Epithelial cell of proximal tubule (primary cell): ENCODE data around the gene TTLL11. TPM values are rescaled to one million over a fixed set of nuclear protein-coding genes. Genes with fewer than 3 reads are reported as not detected.
"Not testable (repeated sequence)": the region's sequence is repeated elsewhere in the genome, so short reads cannot be mapped to it uniquely, and the experiment has no call there.

Experiments used
- DNase-seq: peaks from one replicate; pipeline ENCODE4 v3.0.0-alpha.2; 2011; ENCODE audit warnings: low read depth
- H3K4me3 ChIP-seq: 2 replicates; pipeline ENCODE4 v1.5.1; 2011; ENCODE audit warnings: low read depth, mild to moderate bottlenecking, low read length
- CTCF ChIP-seq: conservative IDR thresholded peaks from 2 replicates; pipeline ENCODE4 v1.5.1; 2012; ENCODE audit warnings: low read depth, mild to moderate bottlenecking, low read length
- total RNA-seq: library from RNA; depleted of rRNA; stranded (reverse); fragments of >200 nt; gene quantifications from 2 replicates; pipeline ENCODE4 v1.2.3, GENCODE V29; 2015

TTLL11 gene
- total RNA-seq, 1 donor from 2014 or later = 0.75 TPM

GRCh38 chr9:121801579-121801978, 291.5 kb downstream of the TTLL11 start:
- H3K4me3 ChIP-seq = no peak overlapping the region
- TF ChIP-seq CTCF = no peak
- no peak for DNase-seq

GRCh38 chr9:121800376-121800775, 292.7 kb downstream of the TTLL11 start:
- no peak for TF ChIP-seq CTCF
- DNase-seq = no peak
- H3K4me3 ChIP-seq = no peak overlapping the region

- no peak for TF ChIP-seq CTCF
- H3K4me3 ChIP-seq = no peak overlapping the region
- no peak for DNase-seq
Measured at GRCh38 chr9:121798941-121799340, 294.2 kb downstream of the TTLL11 start.

GRCh38 chr9:121797081-121797480, 296.0 kb downstream of the TTLL11 start:
- H3K4me3 ChIP-seq = no peak overlapping the region
- TF ChIP-seq CTCF = no peak
- no peak for DNase-seq

- not testable (repeated sequence) for H3K4me3 ChIP-seq, DNase-seq
Measured at GRCh38 chr9:121794334-121794733, 298.8 kb downstream of the TTLL11 start.

GRCh38 chr9:121792476-121792875, 300.6 kb downstream of the TTLL11 start:
- DNase-seq, H3K4me3 ChIP-seq: not testable (repeated sequence)

- no peak for TF ChIP-seq CTCF
- H3K4me3 ChIP-seq = no peak overlapping the region
- no peak for DNase-seq
Measured at GRCh38 chr9:121790841-121791240, 302.3 kb downstream of the TTLL11 start.

GRCh38 chr9:121788686-121789366, 304.3 kb downstream of the TTLL11 start:
- no peak for DNase-seq
- no peak overlapping the region for H3K4me3 ChIP-seq
- TF ChIP-seq CTCF = no peak
